Superior temporal gyrus (tissue), 1 donor: ENCODE data around the gene CCDC159.

Experiments
- DNase-seq: peaks from one replicate; pipeline ENCODE4 v3.0.0-alpha.2; 2016; ENCODE audit errors: extremely low spot score

The CCDC159 gene

DNA sequence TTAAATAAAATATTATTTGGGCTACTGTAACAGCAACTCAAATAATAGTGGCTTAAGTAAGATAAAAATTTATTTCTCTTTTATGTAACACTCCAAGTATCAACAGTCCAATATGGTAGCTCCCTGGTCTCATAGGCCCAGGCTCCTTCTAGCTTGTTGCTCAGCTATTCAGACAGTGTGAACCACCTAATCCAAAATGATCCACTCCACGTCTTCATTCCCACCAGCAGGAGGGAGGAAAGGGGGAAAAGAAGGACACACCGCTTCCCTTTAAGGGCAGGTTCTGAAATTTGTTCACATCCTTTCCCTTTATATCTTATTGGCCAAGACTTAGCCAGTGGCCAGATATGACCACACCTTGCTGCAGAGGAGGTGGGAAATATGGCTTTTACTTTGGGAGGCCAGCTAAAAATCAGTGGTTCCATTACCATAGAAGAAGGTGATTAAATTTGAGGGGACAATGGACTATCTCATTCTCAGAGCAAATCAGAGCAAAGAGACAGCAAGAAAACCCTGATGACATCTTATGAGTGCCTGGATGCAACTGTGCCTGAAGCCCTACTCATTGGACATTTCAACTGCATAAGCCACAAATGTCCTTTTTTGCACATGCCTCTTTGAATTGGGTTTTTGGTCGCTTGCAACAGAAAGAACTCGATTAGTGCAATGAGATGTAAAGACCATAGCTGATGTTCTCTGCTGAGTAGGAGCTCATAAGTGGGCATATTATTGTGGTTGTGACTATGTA, 44.8 kb downstream of the CCDC159 start:
- no peak for DNase-seq

DNA sequence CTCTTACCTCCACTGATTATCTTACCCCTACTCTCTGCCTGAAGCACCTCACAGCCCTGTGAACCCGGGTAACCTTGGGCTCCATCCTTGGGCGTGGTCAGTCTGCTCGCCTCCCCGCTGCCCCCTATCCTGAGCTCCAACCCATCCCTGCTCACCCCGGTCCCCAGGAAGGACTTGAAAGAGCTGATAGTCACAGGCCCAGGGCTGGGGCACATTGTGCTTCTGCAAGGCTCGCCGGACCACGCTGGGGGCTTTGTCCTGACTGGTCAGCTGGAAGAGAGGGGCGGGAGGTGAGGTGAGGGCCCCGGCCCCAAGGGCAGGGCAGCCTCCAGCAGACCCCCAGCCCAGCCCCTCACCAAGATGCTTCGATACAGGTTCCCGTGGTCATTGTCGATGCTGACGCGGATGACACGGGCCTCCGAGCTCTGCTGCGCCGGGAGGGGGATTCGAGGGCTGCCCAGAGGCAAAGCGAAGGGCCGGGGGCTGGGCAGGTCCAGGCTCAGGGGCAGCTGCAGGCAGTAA, 50.8 kb downstream of the CCDC159 start:
- no peak for DNase-seq

DNA sequence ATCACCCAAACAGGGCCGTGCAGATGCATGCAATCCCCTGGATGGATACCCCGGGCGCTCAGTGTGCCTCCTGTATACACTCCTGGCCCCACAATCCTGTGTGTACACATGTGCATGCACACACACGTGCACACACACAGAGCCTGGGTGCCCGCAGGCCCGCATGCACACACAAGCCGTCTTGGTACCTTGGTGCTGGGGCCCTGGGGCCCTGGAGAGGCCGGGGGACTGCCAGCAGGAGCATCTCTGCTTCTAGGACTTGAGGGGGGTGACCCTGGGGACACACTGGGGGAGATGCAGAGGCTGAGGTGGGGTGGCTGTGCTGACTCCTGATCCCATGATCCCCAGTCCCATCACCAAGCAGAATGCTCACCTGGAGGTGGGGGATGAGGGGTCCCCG, 53.3 kb downstream of the CCDC159 start:
- DNase-seq, result no peak

DNA sequence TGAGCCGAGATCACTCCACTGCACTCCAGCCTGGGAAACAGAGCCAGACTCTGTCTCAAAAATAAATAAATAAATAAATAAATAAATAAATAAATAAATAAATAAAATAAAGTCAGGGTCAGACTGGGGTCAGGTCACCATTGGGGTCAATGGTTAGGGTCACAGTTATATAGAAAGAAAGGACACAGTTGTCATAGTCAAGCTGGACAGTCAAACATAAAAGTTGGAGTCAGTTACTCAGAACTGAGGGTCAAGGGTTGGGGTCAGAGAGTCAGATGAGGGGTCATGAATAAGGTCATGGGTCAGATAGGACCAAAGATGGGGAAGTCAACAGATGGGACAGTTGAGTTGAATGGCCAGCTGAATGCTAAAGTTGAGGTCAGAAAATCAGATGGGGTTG, 54.5 kb downstream of the CCDC159 start:
- DNase-seq, result no peak

DNA sequence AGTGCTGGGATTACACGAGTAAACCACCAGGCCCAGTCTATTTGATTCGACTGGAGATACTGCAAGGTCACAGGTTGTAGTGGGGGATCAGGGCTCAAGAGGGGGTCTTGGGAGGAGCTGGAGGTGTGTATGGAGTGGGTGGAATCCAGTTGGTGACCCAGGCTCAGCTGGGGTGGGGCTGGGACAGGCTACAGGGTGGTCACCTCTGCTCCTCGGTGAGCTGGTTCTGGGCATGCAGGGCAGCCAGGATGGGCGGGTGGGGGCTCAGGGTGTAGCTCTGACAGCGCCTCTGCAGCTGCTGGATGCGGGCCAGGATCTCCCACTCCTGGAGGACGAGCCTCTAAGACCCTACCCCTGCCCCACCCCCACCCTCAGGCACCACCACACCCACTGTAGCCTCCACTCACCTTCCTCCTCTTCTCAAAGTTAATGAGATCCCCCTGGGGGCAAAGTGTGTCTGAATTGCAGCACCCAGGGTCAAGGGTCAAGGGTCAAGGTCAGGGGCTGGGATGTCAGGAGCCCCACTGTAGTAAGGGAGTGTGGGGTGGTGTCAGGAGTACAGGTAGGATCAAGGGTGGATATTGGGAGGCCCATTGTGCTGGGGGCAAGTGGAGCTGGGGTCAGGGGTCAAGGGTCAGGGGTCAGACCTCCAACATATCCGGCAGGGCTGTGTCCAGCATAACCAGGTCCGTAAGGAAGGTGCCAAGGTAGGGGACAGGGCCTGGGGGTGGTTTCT, 55.7 kb downstream of the CCDC159 start:
- DNase-seq, result no peak
